ENCODE measurements around the gene TCTN2. TPM values are rescaled to one million over a fixed set of nuclear protein-coding genes. Genes with fewer than 3 reads are reported as not detected.
A peak's percentile ranks its signal among the peaks of the same experiment; 100 is the strongest.

TCTN2 gene
- total RNA-seq, 1 experiment from 2014 or later: 12.1 TPM

- Histone ChIP-seq H3K27ac (ENCODE audit: low read depth, low read length) (peak overlapping the region; percentile 72), H3K4me3 (replicated peaks in 1 of 2; ENCODE audit: low read depth in 1 of 2, low read length in 2 of 2) (peak overlapping the region; percentile 88 to 89), H3K79me2 (ENCODE audit: insufficient read depth, low read length) (peaks cover 26% of the 10 kb centered on the region), H3K36me3 (ENCODE audit: control insufficient read depth in 1 of 2, insufficient read depth in 2 of 2, low read length in 2 of 2) (peaks cover 0 to 2% of the 10 kb centered on the region in 2 experiments; a peak in 1 of 4 replicates), H2AFZ (ENCODE audit: low read depth, low read length, poor library complexity, severe bottlenecking) (no peak overlapping the region), H3K27me3 (ENCODE audit: insufficient read depth, low read length) (no peaks in the 10 kb centered on the region), H4K20me1 (ENCODE audit: insufficient read depth) (no peaks in the 10 kb centered on the region), H3K9me2 (ENCODE audit: insufficient read depth) (no peaks in the 10 kb centered on the region), H3K4me2 (ENCODE audit: low read length) (peak overlapping the region; percentile 94), H3K4me1 (ENCODE audit: control insufficient read depth in 1 of 2, insufficient read depth in 2 of 2, low read length in 2 of 2) (peaks cover 4 to 23% of the 10 kb centered on the region in 2 experiments; a peak in 3 of 4 replicates), H3K9ac (ENCODE audit: low read length) (peak overlapping the region; percentile 91), H3K9me3 (ENCODE audit: control insufficient read depth in 1 of 2, insufficient read depth in 1 of 2, low read depth in 1 of 2, low read length in 2 of 2) (no peaks in the 10 kb centered on the region)
- CTCF ChIA-PET: interaction anchor here (0.7 kb wide), 1 partner anchor 98 kb away, joined by 3 read pairs; no protein-coding TSS in a partner anchor
- BruUV-seq (replicated peaks): no TSS peak
- POLR2A ChIA-PET: no interaction called here
- ATAC-seq: no peak
- RAD21 ChIA-PET (ENCODE audit: low non-redundant PET in 1 of 2, low total read pairs in 2 of 2, uncharacterized antibody in 2 of 2, unreplicated experiment in 2 of 2): no interaction called here
- TF ChIP-seq RAD21 (IDR thresholded peaks at IDR 0.05; ENCODE audit: low read depth): no peak
- TF ChIP-seq POLR2A (IDR thresholded peaks at IDR 0.05; ENCODE audit: borderline replicate concordance, extremely low read depth, insufficient read depth, insufficient read length): no peak
- peak; percentile 54 for TF ChIP-seq ZFX (IDR thresholded peaks at IDR 0.05)
- TF ChIP-seq SIN3A (IDR thresholded peaks at IDR 0.05; ENCODE audit: low read depth): no peak
- intact Hi-C loops (cut with micrococcal nuclease): no loop called here
- DNase-seq (ENCODE audit: low read depth, low spot score): no peak
Observed at GRCh38 chr12:123712780-123713319, 41.9 kb downstream of the TCTN2 start.

DNA sequence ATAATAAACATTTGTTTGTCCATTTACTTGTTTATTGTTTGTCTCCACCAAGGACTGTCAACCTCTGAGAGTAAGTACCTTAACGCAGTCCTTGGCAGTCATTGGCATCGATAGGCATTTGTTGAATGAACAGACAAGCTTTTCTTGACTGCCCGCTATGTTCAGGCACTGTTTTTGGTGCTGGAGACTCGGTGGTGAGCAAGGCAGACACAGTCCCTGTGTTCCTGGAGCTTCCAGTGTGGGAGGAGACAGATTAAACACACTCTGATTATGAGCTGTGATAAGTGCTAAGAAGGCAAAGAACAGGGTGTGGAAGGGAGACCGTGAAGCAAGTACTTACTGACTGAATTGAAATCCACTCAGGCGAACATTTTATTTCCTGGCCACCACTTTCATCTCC lies 42.5 kb downstream of the TCTN2 start:
- TF ChIP-seq SIN3A (IDR thresholded peaks at IDR 0.05; ENCODE audit: low read depth) (no peak), ATF3 (IDR thresholded peaks at IDR 0.05) (no peak), CBX3 (IDR thresholded peaks at IDR 0.05; ENCODE audit: low read depth) (no peak)
- H4K20me1 ChIP-seq (ENCODE audit: insufficient read depth): no peaks in the 10 kb centered on the region
- ChIA-PET CTCF (no interaction called here), RAD21 (ENCODE audit: low non-redundant PET in 1 of 2, low total read pairs in 2 of 2, uncharacterized antibody in 2 of 2, unreplicated experiment in 2 of 2) (no interaction called here), POLR2A (no interaction called here)
- H3K9me2 ChIP-seq (ENCODE audit: insufficient read depth): no peaks in the 10 kb centered on the region
- H2AFZ ChIP-seq (ENCODE audit: low read depth, low read length, poor library complexity, severe bottlenecking): no peak overlapping the region
- intact Hi-C loops (cut with micrococcal nuclease): no loop called here
- H3K36me3 ChIP-seq (ENCODE audit: control insufficient read depth in 1 of 2, insufficient read depth in 2 of 2, low read length in 2 of 2): peaks cover 0 to 2% of the 10 kb centered on the region in 2 experiments; a peak in 1 of 4 replicates
- no peaks in the 10 kb centered on the region for H3K9me3 ChIP-seq (ENCODE audit: control insufficient read depth in 1 of 2, insufficient read depth in 1 of 2, low read depth in 1 of 2, low read length in 2 of 2)
- TSS peak; percentile 68 for BruUV-seq (replicated peaks)
- H3K4me3 ChIP-seq (replicated peaks in 1 of 2; ENCODE audit: low read depth in 1 of 2, low read length in 2 of 2): peak overlapping the region; percentile 88 to 89
- peaks cover 26% of the 10 kb centered on the region for H3K79me2 ChIP-seq (ENCODE audit: insufficient read depth, low read length)
- H3K4me2 ChIP-seq (ENCODE audit: low read length): peak overlapping the region; percentile 94
- DNase-seq (ENCODE audit: low read depth, low spot score) (no peak), ATAC-seq (no peak)
- H3K27ac ChIP-seq (ENCODE audit: low read depth, low read length): no peak overlapping the region
- peaks cover 4 to 23% of the 10 kb centered on the region in 2 experiments; a peak in 3 of 4 replicates for H3K4me1 ChIP-seq (ENCODE audit: control insufficient read depth in 1 of 2, insufficient read depth in 2 of 2, low read length in 2 of 2)
- H3K27me3 ChIP-seq (ENCODE audit: insufficient read depth, low read length): no peaks in the 10 kb centered on the region
- H3K9ac ChIP-seq (ENCODE audit: low read length): peak overlapping the region; percentile 91

All from HCT116 (cell line).